Activated CD8-positive, alpha-beta memory T cell treated with anti-CD3 and anti-CD28 coated beads, Interleukin-2, amount 50 U/mL, for 24 hours (primary cell): Measurements from ENCODE around the gene PSMB5.

Experiments used
- DNase-seq: peaks from one replicate; pipeline ENCODE4 v3.0.0-alpha.2; 2020; ENCODE audit errors: extremely low read depth

Gene PSMB5

DNA sequence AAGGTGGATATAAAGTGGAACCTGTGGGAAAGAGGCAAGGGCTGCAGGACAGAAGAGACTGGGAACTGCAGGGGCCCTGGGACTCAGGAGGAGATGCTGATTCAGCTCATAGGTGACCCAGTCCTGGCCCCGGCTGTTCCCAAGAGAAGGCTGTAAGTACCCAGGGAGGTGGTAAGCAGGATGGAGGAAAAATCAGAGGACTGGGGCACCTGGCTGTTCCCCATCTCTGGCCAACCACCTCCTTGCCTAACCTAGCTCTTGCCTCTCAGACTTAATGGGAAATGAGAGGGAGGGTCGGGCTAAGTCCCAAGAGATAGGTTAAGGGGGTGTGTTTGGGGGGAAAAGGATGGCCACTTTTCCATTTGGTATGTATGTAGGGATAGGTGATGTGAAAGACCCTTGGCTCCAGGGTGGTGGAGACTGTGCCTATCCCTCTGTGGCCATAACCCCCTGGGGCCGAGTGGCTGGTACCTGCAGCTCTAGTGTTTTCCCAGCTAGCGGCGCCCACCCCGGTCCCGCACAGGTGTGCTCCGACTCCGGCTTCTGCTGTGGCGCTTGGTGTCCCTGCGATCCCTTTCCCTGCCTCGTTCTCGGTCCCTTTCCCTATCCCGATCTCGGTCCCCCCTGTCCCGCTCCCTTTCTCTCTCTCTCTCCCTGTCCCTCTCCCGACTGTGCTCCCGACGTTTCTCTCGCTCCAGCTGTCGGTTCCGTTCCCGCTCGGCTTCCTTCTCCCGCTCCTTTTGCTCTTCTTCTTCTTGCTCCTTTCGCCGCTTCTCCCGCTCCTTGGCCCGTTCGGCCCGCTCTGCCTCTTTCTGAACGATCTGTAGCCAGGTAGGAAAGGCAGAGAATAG, 24.2 kb upstream of the PSMB5 start:
- DNase-seq: no peak

DNA sequence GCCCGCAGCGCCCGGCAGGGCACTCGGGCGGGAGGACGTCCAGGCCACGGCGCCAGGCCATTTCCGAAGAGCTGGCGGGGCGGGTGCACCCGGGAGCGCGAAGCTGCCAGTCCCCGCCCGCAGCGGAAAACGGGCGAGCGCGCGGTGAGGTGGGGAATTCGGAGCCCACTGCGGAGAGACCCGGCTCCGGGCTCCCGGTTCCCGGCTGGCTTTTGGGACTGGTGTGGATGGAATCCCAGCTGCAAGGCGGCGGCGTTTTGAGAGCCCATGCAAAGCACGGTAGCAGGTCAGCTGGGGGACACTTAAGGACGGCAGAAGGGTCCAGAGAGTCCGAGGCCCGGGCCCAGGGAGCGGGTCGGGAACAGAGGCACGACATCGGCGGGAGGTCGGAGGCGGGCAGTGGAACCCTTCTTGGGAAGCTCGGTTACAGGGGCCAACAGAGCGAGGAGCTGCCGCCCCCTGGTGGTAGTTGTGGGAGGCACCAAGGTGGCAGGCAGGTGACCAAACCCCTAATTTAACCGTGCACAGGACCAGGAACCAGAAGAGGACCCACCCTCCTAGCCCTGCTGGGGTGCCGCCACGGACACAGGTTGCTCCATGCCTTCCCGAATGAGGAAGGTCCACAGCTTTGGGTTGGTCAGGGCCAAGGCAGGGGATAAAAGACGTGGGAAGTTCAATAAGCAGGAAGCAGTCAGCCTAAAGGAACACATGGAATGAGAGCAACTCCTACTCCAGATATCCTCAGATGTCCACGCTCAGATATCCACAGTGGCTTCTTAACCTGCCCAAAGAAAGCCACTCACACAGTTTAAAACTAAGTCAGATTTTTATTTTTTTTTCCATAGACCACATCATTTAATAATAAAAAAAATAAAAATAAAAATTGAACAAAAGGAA, 23.3 kb upstream of the PSMB5 start:
- DNase-seq: peak; percentile 68

DNA sequence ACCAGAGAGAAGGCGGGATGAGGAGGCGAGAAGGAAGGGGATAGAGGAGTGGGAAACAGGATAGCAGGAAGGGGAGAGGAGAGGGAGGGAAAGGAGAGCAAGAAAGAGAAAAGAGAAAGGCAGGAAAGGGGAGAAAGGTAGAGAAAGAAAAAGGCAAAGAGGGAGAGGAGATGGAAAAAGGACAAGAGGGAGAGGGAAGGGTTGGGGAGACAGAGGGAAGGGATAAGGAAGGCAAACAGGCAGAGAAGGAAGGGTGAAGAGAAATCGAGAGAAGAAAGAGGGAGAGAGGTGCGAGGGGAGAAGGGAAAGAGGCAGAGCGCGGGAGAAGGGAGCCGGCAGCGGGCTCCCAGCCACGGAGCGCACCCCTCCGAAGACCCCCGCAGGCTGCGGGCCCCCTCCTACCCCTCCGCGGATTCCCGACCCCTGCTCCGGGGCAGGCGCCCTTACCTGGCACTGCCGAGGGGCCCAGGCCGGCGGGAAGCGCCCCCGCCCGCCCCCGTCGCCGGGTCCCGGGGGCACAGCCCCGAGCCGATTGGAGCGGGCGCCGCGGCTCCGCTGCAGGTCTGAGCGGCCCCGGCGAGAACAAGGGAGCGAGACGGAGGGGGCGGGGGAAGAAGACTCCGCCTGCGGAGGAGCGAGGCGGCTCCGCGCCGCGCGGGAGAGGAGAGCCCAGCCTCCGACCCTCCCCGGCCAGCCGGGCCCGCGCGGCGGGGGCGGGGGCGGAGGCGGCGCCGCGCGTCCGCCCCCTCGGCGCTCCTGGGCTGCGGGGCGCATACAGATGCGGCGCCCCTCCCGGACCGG, 22.5 kb upstream of the PSMB5 start, which contains the start of gene CDH24:
Gene CDH24, minus strand, starts transcription at position 565 of the 801 bp plus-strand sequence. CDS start 1,787 bp downstream, outside the sequence.
- no peak for DNase-seq

DNA sequence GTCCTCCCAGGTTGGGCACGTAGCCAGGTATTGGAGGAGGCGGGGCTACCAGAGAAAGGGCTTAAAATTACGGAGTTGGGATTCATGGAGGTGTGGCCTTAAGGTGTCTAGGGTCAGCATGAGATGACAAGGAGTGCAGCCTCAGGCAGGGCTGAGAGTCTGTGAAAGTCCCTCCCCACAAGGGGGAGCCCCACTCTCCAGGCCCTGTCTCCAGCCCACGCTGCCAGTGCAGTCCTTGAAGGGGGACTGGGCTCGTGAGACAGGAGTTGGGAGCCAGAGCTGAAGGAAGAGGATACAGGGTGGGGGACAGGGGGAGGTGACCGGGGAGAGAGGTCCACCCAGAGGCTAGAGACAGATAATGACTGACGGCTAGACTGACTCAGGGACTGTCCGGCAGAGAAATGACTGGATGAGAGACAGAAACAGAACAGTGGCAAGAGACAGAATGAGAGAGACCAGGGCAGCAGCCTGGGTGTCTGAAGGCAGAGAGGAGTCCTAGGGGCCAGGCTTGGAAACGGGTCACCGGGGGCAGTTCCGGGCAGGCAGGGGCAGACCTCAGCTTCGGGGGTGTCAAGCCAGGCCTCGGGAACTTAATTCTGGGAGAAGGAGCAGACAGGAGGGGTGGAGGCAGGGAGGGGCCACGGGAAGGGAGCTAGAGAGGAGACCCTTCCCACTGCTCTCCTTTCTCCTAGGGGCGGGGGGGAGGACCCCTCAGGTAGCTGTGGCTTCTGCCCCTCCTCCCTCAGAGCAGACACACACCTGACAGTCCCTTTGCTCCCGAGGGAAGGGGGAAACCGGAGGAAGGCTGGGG, 21.6 kb upstream of the PSMB5 start:
- no peak for DNase-seq

DNA sequence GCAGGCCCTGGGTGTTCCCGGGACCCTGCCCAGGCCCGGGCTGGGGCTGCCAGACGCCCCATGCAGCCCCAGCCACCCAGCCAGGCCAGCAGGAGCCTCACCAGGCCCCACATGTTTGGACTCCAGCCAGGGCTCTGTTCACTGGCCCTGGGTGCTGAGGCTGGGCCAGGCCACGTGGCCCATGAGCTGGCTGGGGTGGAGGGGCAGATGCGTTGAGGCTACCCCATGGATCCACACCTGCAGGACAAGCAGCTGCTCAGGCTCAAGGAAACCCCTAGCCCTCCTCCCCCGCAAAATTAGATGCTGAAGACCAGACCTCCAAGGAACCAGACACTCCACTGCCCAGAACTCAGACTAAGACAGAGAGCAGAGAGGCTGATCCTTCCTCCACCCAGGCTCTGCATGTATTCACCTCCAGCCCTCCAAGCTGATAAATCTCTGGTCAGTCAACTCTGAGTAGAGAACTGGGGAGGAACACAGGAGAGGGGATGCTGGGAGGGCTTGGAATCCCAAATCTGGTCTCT, 21.0 kb upstream of the PSMB5 start:
- no peak for DNase-seq

DNA sequence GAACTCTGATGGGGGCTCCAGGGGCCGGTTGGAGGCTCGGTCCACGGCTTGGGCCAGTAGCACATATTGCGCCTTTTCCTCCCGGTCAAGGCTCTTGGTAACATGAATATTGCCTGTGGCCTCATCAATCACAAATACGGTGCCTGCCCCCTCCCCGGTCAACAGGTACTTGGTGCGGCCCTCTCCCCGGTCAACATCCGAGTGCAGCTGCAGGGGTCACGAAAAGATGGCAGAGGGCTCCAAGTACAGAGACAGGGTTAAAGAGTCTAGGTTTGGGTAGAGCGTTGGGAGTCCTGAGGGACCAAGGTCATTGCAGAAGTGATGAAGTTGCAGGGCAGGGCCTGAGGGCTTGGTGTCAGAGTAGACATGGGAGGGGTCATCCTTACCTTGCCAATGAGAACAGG, 20.4 kb upstream of the PSMB5 start:
- DNase-seq: no peak

DNA sequence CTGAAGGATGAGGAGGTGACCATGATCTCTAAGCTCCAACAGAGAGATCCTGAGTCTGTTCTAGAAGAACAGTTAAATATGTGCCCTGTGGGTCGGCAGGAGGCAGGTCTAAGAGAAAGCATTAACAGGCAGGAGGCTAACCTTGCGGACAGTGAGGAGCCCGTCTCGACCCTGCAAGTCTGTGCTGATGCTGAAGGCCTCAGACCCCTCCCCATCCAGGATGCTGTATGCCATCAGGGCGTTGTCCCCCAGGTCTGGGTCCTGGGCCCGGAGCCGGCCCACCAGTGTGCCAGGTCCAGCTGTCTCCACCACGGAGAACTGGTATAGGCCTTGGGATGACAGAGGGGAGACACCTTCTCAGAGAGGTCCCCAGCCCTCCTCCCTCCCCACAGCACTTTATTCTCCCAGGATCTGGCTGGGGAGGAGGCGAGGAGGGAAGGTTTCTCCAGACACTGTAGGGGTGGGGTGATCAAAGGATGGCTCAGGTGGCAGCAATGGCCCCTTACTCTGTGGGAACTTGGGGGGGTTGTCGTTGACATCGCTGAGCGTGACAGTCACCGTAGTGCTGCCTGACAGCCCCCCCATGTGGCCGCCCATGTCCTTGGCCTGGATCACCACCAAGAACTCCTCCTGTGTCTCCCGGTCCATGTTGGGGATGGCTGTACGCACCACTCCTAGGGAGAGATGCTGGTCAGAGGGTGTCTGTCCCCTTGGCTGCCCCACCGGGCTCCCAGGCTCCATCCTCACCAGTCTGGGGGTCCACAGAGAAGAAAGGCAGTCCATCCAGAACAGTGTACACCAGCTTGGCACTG, 19.5 kb upstream of the PSMB5 start:
- no peak for DNase-seq

DNA sequence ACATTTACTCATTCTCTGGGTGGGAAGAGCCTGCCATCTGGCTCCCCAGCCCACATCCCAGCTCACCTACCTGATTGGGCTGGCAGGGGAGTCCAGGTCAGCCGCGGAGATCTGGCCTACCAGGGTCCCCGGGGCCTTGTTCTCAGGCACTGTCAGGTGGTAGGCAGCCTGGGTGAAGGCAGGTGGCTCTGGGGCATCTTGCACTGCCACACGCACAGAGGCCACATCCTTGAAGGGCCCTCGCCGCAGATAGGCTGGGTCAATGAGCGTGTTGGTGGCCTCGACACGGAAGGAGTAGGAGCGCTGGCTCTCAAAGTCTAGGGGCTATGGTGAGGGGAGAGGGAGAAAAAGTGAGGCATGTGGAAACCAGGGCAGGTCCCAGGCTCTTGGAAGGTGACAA, 18.7 kb upstream of the PSMB5 start:
- DNase-seq: no peak

DNA sequence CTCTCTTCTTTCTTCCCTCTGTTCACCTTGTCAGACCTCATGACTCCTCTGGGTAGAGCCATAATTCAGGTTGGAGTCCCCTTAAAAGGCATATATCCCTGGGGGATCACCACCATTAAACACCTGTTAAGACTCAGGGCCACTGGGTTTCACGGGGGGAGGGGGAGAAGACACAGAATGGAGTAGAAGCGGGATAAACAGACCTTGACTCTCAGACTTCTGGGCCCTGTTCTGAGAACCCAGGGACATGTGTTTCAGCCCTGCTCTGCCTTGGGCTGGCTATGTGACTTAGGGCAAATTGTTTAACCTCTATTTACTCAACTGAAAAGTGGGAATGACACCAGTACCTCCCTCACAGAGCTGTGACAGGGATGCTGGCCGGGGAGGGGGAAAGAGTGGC, 18.0 kb upstream of the PSMB5 start:
- no peak for DNase-seq

DNA sequence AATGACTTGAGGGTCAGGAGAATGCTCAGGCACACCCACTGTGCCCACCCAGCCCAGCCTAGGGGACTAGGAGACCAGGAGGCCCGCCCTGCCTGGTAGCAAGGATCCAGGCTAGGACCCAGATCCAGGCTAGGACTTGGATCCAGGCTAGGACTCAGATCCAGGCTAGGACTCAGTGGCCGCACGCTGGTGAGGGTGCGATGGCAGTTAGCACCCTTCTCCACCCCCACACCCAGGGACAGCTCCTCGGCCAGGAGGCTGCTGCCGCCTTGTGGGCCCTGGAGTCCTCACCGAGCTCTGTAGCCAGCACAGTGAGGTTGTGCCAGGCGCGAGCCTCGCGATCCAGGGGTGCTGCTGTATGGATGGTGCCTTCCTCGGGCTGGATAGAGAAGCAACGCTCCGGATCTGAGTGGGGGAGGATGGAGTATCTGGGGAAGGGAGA, 17.5 kb upstream of the PSMB5 start:
- no peak for DNase-seq

DNA sequence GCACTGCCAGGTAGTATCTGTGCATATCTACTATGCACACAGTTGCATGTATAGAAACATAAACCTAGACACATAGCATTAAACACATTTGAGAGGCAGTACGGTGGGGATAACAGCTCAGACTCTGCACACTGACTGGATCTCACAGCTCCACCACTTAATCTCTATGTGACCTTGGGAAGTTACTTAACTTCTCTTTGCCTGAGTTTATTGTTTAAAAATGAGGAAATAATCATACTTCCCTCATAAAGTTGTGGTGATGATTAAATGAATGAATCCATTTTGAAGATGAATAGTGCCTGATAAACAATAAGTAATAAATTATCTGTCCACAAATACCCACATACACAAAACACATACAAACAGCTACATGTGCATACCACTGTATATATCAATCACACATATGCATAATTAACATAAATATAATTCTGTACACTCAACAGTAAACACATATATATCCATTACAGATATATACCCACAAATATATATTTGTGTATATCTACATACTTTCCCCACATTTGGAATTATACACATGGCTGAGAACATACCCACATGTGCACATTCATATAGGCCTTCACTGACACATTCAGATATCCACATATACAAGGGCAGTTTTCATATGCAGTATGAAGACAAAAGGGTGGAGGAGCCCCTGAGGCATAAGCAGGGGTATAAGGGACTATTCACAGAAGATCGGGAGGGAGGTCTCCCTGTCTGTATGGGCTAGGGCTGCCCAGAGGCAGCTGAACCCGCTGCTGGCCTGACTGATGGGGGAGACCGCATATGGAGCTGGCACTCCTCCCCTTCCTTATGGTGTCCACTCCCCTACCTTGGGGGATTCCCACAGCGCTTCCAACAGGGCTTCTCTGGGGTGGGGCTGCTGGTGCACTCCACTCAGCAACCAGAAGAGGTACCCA, 16.7 kb upstream of the PSMB5 start:
- DNase-seq: no peak

DNA sequence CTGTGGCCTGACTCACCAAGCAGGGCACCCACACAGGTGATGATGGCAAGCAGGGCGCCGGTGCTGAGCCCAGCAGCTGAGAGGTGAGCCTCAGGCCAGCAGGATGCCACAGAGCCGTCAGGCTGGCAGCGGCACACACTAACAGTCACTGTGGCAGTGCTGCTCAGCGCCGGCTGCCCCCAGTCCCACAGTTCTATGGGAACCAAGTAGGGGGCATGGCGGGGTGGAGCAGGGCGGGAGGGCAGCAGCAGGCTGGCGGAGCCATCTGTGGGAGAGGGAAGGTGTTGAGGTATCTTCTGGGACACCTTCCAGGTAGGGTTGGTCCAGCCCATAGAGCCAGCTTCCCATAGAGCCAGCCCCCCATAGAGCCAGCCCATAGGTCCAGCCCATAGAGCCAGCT, 14.3 kb upstream of the PSMB5 start:
- no peak for DNase-seq

DNA sequence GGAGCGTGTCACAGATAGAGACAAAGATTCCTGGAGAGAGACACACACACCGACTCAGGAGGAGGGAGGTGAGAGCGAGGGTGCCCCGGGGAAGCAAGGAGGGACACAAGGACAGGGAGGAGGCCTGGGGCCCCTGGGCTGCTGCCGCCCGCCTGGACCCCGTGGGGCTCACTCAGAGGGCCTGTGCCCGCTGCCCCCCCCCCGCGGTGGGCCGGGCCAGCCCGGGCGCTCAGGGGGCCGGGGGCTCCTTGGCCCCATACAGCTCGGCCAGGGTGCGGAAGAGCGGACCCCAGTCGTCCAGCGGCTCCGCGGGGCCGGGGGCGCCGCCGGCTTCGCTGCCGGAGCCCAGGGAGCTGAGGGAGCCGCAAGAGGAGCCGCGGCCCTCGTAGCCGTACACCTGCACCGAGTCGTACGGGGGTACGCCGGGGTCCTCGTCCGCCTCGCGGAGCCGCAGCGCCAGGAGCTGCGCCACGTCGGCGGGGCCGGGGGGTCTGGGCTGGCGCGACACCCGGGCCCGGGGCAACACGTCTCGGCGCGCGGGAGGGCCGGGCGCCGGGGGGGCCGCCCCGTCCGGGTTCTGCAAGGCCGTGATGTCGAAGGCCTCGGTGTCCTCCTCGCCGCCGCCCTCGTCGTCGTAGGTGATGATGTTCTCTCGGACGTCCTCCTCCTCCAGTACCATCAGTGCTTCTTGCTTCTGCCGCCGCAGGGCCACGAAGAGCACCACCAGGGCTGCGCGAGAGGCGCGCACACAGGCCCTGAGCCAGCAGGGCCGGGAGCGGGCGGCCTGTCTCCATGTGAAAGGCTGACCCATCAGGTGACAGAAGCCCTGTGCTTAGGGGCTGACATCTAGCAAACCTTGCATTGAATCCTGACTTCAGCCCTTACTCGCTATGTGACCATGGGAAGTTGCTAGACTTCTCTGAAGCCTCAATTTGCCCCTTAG, 13.3 kb upstream of the PSMB5 start:
- DNase-seq: no peak

DNA sequence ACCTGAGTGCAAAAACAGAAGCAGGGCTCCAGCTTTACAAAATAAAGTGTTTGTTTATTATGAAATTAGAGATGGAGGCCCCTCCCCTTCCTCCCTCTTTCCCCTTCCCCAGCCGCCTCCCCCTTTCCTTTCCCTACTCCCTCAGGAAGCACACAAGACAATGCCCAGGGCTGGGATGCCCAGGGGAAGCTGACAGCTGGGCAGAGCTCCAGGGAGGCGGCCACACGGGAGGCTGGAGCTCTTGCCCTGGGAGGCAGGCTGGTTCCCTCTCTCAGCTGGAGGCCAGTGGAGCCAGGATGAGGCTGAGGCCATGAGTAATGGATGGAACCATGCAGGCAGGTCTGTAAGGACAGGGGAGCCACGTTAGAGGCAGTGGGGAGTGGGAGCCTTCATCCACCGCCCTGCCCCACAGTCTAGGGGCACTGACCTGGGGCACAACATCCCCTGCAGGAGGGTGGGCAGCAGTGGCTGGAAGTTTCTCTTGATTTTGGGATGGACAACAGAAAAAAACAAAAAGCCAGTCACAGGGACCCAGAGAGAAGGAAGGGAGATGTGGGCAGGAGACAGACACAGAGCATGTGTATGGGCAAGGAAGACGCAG, 12.4 kb upstream of the PSMB5 start:
- DNase-seq: no peak

DNA sequence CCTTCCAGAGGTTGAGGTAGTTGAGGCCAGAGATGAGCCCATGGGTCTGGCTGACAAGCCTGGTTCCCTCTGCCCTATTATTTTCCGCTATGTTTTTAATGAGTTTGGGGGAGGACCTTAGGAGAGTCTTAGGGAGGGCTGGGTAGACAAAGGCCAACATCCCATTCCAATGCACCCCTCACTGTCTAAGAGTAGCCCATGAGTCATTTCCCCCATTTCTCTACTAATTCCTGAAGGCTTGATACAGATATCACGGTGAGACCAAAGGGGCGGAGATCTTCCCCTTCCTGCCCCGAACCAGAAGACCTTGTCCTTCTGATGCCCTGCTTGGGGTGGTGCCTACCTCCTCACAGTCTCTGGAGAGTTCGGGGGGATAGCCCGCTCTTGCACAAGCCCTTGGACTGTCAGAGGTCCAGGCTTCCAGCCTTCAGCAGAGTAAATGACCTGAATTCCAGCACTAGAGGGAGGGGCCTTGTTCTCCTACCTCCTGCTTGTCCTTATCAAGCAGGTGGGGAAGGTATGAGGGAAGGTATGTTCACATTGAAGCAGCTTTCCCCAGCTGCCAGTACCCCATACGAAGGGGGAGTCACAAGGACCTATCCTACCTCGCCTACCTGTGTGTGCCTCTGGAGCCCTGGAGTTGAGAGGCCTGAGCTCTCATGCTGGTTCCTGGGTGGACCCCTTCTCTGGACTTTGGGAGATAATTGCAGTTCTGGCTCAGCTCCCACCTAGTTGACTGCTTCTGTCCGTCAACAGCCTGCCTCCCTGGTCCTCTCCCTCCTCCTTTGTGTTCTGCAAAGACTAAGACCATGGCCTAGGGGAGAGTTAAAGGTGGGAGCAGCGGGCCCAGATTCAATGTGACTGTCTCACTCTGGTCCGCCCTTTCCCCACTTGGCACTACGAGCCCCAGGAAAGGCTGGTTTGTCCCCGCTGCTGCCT, 11.0 kb upstream of the PSMB5 start:
- no peak for DNase-seq

DNA sequence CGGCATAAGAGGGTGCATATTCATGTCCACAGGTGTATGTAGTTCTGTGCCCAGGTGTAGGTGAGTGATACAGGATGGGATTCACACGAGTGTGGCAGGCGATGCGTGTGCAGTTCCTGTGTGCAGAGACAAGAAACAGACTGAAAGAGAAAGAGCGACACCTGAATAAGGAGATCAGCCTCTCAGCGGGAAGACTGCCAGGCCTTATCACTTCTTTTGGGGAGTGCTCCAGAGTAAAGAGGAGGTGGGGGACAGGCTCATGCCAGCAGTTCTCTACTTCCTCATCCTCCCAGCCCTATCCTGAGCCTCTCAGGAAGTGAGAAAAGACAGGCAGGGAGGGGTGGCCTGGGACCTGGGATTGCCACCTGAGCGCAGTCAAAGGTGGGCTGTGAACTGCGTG, 10.1 kb upstream of the PSMB5 start:
- DNase-seq: no peak
